GM19328 (cell line): ENCODE data around the gene TSSK2.

Experiments used
- ATAC-seq: cut with Tn5 transposase; IDR thresholded peaks from one replicate; pipeline ENCODE4 v1.9.1; 2021; ENCODE audit warnings: mild to moderate bottlenecking, moderate library complexity; ENCODE audit not compliant: unreplicated experiment

Gene TSSK2

DNA sequence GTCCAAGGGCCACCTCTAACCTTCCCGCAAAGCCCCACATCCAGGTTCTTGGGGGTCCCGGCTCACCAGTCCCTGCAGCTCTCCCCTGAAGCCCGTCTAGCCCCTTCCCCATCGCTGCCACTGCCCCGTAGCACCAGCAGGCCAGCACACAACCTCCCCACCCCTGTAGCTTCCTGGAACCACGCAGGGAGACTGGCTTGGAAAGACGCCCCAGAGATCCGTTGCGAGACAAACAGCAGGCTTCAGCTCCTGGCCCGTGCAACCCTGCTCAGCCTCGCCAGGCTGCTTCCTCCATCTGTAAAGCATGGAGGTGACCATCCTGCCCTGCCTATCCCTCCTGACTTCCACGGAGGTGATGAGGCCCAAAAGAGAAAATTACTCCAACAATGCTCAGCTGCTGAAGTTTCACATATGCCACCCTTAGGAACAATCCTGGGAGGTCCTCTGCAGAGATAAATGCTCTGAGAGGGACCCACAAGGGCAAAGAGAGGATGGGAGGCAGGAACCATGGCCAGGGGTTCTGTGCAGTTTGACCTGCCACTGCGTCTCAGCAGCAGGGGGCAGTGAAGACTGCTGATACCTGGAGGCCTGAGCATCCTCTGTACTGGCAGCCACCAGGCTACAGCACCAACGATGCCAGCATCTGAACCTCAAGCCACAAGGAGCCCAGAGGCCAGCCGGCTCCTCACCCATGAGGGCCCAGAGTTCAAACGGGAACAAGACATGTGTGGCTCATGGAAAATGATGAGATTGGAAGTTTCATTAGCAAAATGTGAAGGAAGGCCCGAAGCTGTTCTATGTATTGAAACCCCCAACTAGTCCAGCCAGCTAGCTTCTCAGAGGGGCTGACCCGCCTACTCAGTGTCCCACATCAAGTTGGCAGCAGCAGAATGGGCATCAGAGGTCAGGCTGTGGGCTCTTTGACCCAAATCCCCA, 25.0 kb upstream of the TSSK2 start:
- no peak for ATAC-seq

DNA sequence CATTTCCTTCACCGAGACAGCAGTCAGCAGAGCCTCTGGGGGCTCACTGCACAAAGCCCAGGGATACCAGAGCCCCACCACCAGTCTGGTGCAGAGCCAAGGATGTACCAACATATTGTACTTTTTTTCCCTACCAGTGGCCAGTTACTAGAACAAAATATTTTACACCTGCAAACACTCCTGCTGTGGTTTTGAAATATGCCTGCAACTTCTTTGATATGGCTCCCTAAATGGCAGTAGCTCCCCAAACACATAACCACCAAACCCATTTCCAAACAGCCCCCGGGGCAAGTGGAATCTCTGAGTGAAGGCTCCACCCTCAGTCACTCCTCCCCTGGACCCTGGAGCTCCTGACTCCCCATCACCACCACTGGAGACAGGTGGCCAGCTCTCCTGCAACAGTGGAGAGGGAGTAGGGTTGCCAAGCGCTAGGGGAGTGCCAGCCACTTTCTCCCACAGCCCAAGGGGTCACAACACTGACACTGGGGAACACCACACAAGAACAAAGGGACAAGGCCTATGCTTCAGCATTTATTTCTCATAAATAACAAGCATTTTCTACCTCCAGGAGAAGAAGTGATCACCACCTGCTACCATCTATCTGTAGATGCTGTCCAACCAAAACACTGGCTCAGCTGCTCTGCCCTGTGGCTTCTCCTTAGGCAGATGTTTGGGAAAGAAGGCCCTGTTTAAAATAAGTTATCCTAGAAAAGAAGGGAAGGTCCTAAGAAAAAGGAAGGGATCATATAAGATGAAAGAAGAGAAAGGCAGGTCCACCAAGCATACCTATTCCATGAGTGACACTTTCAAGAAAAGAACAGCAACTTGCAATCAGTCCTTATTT, 24.0 kb upstream of the TSSK2 start:
- ATAC-seq: no peak

DNA sequence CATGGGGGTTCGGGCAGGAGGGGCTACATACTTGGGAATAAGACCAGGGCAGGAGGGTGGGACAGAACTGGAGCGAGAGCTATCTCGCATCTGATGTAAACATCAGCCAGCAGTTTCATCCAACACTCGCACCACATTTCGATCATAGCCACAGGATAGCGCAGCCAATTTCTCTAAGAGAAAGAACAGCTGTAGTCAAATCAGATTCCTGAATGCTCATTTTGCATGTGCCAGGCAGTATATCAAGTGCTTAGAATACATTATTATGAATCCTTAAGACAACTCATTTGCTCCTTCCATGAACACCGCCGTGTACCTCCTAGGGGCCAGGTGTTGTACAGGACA, 23.4 kb upstream of the TSSK2 start:
- ATAC-seq: no peak

DNA sequence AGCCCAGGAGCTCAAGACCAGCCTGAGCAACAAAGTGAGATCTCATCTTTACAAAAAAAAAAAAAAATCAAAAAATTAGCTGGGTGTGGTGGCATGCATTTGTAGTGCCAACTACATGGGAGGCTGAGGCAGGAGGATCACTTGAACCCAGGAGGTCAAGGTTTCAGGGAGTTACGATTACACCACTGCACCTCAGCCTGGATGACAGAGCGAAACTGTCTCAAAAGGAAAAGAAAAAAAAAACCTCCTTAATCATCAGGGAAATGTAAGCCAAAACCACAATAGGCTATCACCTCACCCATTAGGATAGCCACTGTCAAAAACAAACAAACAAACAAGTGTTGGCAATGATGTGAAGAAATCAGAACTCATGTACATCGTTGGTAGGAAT, 22.3 kb upstream of the TSSK2 start:
- no peak for ATAC-seq

DNA sequence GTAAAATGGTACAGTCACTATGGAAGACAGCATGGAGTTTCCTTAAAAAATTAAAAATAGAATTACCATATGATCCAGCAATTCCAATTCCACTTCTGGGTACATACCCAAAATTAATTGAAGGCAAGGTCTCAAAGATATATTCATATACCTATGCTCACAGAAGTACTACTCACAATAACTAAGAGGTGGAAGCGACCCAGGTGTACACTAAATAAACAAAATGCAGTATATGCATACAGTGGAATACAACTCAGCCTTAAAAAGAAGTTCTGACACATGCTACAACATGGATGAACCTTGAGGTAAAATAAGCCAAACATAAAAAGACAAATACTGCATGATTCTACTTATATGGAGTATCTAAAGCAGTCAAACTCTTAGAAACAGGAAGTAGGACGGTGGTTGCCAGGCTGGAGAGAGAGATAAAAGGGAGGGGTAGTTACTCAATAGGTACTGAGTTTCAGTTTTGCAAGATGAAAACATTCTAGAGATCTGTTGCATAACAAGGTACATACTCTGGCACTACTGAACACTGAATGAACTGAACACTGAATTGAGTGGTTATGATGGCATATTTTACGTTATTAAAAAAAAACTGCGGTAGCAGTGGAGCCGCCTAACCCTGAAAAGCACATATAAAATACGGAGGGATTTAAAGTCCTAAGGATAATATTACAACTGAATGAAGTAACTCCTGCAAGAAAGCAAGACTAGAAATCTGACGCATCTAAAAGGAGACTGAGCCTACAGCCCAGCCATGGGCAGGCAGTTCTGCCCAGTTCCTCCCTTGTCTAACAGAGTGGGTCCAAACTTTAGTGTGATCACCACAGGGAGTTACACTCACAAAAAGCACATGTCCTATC, 21.7 kb upstream of the TSSK2 start:
- peak; percentile 60 for ATAC-seq

DNA sequence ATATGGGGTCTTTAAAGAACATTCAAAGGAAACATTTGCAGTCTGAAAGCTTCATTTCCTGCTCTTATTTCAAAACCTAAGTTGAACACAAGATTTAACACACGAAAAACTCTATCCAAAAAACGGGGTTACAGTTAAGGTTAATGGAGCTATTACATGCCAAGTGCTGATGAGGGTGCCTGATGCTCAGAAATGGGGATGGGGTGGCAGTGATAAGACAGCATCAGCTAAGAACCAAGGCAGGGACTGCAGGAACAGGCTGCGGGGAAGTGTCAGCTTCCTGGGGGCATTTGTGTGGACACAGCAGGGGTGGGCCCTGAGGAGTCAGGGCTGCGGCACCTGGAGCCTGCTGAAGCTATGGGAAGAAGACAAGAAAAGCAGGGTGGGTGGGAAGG, 21.0 kb upstream of the TSSK2 start:
- ATAC-seq: no peak

DNA sequence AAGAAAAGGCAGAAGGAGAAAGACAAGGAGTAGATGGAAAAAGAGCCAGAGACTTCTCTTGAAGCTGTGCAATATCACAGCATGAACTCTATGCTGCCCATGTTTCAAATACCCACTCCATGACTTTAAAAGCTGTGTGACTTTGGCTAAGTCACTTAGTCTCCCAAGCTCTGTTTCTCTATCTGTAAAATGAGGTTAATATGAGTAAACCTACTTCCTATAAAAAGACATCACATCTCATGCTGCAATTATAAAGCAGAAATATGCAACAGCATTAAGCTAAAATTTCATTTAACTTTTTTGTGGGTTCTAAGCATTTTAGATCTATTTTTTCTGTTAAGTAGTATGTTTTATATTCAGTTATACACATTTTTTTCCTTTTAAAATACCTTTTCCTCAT, 20.5 kb upstream of the TSSK2 start:
- no peak for ATAC-seq

DNA sequence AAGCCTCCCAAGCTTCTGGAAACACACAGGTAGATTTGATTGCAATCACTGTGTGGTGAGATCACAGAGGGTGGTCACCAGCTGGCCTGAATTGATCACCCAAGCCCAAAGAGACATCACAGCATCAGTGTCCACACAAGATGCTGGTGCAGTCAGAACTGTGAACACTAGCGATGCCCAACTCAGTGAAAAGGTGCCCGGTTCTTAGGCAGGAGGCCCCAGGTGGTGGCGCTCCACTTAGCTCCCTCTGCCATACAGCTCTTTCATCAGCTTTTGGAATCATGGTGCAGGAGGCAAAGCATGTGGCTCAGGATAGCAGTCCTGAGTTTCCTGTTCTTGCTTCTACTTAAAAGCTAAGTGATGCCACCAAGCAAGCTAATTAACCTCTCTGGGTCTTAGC, 20.0 kb upstream of the TSSK2 start:
- no peak for ATAC-seq

DNA sequence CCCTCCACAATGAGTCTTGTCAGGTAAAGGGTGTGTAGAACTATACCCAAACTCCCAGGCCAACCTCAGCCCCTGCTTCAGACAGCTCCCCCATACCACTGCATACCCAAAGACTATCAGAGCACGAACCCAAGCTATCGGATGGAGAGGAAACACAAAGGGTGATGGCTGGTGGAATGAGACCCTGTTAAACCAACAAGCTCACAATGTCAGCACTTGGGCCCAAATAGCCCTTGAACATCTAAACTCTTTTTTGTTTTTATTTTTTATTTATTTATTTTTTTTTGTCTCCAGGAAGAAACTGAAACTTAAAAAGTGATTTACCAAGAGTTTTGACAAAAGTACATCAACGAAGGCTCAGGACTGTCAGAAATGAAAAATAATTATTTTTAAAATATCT, 19.5 kb upstream of the TSSK2 start:
- ATAC-seq: no peak

DNA sequence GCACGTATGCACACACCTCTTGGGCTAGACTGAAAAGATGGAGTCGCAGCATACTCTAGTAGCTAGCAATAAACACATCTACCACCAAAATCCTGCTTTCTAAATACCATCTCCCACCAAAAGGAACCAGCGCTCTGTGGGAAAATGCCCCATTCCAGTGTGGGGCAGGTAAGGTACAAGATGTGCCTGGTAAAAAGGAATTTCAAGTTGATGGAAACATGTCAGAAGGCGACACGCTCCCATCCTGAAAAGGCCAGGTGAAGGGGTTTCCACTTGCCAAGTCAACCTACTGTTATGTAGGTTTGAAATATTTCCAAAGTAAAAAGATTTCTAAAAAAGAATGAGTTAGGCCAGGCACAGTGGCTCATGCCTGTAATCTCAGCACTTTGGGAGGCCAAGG, 17.7 kb upstream of the TSSK2 start:
- ATAC-seq: no peak

DNA sequence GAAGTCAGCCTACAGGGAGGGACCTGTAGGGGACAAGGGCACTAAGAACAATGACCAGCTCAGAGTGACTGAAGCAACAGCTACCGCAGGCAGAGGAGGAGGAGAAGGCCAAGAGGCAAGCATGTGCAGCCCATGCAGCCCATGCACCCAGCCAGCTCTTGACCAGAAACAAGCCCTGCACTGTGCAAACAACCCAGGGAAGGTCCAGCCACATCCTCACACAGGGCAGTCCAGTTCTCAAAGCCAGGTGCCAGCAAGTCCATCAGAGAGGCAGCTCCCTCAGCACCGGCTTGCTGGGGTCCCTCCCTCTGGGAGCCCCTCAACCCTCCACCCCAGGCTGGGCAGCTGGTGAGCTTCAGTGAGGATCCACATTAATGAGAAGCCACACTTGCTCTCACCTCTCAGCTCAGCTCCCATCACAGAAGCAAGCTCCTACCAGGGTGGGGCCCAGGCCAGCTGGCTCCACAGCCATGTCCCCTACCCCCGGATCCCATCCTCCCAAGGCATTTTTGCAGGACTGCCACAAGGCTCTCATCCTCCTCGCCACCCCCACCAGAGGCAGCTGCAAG, 16.0 kb upstream of the TSSK2 start:
- no peak for ATAC-seq

DNA sequence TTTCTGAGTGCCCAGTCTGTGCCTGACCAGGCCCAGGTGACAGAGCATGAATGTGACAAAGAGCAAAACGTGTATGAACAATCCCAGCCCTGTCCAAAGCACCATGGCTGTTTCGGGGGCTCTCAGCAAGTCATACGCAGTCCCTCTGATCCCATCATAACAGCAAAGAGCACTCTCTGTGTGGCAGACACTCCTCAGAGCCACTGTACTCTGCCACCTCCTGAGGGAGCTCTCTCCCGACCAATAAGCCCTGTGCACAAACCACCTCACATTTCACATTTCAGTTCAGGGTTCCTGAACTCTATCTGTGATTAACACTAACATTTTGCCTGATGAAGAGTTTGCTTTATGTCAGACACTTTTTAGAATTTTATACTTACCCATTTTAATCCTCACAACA, 15.5 kb upstream of the TSSK2 start:
- no peak for ATAC-seq

DNA sequence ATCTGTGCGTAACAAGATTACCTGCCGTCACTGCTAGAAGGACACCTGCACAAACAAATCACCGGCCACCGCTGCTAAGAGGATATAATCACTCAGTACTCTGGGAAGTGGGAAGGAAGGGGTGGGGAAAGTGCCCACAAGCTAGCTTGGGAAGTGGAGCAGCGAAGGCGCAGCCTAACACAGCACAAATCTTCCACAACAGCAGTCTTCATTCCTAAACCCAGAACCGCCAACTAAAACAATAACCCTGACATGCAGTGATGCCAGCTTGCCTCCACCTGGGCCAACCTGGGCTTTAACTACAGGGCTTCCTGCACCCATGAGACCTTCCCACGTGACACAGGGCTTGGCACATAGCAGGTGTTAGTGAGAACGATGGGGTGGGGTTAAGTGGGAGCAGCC, 14.0 kb upstream of the TSSK2 start:
- ATAC-seq: no peak

DNA sequence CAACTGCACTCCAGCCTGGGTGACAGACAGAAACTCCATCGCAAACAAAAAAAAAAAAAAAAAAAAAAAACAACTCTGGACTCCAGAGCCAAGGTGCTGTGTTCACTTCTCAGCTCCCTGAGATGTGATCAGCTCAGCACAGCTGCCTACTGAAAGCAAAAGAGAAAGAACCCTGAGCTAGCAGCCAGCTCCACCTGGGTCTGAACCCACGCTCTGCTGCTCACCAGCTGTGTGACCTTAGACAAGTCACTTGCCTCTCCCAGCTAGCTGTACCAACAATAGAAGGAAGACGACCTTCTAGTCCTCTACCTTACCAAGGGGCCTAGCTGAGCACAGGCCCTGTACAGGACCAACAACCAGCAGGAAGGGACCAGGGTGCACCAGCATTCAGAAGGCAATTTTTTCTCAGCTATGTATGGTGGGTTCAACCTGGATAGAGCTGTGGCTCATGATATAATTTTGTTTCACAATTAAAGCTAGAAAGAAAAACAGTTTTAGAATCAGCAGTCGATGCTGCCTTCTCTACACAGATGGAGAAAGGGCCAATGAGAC, 12.7 kb upstream of the TSSK2 start:
- ATAC-seq: peak; percentile 34

DNA sequence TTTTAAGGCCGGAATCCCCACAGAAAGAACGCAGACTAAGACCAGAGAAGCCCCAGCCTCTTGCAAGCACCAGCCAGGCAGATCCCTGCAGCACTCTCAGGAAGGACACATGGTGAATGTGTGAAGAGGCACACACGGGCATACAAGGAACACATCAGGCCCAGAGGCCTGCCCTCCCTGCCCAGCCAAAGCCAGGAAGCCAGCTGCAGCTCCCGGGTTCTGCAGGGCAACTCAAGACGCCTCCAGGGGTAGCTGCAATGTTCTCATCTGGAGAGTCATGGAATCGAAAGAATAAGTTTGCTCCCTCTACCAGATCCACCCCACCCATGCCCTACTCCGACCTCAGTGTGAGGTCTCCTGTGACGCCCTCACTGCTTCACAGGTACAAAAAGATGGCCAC, 11.2 kb upstream of the TSSK2 start:
- no peak for ATAC-seq

DNA sequence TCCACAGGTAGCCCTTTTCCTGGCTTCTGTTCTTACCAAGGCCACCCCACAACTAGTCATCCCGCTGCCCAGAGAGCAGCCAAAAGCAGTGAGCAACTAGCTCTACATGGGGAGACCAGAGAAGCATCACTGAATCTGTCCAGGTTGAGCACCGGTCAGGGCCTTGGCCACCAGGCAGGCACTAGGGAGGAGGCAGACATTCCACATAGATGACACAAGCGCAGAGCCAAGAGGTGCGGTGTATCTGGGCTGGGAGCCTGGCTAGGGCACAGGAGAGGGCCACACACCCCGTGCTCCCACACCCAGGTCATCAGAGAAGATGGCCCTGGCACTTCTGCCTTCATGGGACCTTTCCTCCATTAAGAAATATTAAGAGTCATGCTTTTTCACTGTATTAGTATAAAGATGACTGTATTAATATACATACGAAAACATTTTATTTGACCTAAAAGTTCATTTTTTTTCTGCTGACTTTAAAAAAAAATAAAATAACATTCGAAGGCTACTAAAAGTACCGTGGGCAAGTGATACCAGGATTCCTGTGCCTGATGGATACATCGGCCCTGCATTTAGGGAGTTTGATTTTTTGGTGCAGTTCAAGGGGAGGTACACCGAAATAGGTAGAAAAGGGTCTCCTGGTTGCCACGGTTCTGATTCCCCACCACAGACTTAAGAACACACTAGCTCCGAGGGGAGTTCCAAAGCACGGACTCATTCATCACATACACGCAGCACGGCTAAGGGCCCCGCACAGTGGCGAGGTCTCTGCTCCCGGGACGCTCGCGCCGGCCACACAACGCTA, 10.1 kb upstream of the TSSK2 start:
- no peak for ATAC-seq

DNA sequence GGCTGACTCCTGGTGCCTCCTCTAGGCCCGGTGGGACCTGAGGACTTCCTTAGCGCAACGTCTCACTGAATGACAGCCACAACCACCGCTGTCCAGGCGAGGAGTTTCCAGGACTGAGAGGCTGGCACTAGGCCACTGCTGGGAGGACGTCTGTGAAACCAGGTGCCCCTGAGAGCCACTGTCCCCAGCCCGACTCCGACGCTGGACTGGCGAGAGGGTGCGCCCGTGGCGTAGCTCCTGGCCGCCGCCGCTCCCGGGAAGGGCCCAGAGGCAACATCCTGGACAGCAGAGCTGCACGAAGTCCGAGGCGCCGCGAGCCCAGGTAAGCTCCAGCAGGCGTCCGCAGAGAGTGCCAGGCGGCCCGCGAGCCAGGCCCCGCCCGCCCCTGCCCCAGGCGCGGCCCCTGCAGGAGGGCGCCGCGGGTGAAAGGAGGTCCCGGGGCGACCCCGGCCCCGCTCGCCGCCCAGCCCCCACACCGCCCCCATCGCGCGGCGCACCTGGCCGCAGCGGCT, 9.4 kb upstream of the TSSK2 start:
- peak; percentile 12 for ATAC-seq

DNA sequence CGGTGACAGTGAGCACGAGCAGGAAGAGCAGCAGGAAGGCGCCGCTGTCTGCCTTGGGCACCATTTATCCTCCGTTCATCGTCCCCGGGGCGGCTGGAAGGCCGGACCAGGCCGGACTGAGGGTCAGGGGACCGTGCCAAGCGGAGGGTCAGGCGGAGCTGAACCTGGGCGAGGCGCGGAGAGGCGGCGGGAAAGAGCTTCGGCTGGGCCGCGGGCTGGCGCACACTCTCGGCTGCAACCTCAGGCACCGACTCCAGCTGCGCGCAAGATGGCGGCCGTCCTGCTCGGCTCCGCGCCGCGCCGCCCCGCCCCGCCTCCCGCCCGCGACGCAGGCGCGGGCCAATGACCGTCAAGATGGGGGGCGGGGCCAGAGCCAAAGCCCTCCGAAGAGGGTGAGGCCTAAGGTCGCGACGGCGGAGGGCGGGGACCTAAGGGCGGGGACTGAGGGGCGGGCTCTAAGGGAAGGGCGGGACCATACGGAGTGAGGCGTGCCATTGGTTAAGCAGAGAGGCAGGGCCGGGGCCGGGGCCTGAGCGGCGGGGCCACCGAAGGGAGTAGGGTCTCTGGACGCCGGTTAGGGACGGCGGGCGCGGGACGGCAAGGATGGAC, 8.9 kb upstream of the TSSK2 start, which contains the start of gene DGCR2:
DGCR2 (minus strand) TSS at position 270 of the 609 bp plus-strand sequence; CDS start at position 64, 206 bp downstream.
- ATAC-seq: peak; percentile 86
